Right renal cortex interstitium (tissue), 3 donors: ENCODE data around the gene ARSB. TPM values are rescaled to one million over a fixed set of nuclear protein-coding genes. Genes with fewer than 3 reads are reported as not detected.
"Not testable (repeated sequence)": the region's sequence is repeated elsewhere in the genome, so short reads cannot be mapped to it uniquely, and the experiment has no call there.

Source experiments
- DNase-seq, 3 donors: peaks; one replicate each; pipeline ENCODE4 v3.0.0-alpha.2; 2013; ENCODE audit warnings: low read depth in 3 of 3, low spot score in 2 of 3
- polyA plus RNA-seq, 3 donors: library from polyadenylated mRNA; unstranded; fragments of 120-200 nt; gene quantifications; one replicate each; pipeline ENCODE4 v1.2.1, GENCODE V29; 2013; ENCODE audit not compliant: insufficient read length in 3 of 3

Gene ARSB
- polyA plus RNA-seq, 3 donors = 18.2 to 22.1 (median 21.4) TPM

- no peak for DNase-seq
Observed at GRCh38 chr5:78958672-78959445, 26.3 kb downstream of the ARSB start.

DNA sequence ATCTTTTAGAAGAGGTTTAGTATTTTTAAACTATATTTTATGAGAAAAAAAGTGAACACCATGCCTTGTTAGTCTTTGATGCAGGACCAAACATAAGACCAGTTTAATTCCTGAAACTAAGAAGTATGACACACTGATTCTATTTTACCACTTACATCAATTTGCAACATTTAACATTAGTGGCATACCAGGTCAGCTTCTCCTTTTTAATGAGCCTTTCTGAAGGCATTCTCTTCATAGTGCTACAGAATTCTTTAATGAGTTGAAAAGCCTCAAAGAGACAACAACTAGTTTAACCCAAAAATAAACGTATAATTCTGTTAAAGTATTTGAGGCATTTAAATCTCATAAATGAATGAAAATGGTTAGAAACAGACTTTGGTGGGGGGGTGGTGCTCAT is 28.2 kb downstream of the ARSB start:
- DNase-seq = no peak

DNA sequence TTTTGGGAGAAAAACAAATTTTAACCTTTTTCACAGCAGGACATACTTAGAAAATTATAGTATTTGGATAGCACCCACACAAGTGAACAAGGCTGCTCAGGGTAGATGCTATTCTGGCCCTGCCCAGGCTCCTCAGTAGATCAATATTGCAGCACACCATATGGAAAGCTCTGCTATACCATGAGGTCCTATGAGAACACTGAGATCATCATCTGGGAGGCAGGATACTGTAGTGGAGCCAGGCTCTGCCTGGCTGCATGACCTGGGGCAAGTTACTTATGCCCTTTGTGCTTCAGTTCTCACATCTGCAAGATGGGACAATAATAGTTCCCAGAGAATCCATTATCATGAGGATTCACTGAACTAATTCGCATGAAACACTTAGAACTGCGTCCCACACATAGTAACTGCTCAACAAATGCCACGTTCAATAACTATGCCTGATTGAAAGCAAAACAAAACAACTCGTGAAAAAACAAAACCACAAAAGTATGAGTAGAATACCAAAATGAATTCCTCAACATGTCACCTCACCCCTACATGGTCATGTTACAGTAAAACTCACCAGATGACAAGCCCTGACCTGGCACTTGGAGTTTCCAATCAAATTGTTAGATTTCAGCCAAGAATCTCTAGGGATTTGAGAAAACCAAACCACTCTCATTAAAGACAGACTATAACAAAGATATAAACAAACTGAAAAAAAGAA is 31.9 kb downstream of the ARSB start:
- DNase-seq = no peak

DNA sequence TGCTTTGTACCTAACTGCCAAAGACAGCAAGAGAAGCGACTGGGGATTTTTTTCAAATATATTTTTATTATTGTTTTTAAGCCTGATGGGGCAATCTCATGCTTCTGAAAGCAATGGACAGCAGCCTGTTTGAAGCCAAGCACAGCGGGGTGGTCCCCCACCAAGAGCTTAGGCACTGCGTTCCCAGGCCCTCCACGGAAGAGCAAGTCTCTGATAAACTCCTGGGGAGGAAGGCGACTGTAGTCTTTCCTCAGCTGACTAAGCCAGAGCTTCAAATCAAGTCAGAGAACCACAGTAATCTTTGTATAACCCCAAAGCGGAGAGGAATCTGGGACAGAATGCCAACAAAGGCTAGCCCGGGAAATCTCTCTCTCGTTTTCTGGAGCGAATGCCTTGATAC is 54.4 kb downstream of the ARSB start:
- DNase-seq = no peak

DNA sequence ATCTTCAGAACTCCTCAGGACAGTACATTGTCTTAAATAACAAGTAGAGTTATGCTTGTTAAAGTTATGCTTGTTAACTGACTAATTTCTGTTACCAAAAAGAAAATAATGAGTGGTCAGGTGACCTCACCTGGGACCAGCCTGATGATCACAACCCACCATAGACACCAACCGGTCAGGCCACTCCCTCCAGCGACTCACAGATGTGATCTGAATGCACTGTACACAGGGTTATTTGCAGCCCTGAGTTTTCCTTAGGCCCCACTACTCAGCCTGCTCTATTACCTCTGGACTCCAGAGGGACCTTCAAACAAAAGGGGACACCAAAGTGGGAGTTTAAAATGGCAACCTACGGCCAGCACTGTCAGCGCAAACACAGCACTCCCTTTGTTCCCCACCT is 55.3 kb downstream of the ARSB start:
- DNase-seq = no peak

GRCh38 chr5:78927657-78928282 is 57.3 kb downstream of the ARSB start:
- DNase-seq = no peak

- DNase-seq = no peak
Observed at GRCh38 chr5:78926252-78926651, 58.9 kb downstream of the ARSB start.

DNA sequence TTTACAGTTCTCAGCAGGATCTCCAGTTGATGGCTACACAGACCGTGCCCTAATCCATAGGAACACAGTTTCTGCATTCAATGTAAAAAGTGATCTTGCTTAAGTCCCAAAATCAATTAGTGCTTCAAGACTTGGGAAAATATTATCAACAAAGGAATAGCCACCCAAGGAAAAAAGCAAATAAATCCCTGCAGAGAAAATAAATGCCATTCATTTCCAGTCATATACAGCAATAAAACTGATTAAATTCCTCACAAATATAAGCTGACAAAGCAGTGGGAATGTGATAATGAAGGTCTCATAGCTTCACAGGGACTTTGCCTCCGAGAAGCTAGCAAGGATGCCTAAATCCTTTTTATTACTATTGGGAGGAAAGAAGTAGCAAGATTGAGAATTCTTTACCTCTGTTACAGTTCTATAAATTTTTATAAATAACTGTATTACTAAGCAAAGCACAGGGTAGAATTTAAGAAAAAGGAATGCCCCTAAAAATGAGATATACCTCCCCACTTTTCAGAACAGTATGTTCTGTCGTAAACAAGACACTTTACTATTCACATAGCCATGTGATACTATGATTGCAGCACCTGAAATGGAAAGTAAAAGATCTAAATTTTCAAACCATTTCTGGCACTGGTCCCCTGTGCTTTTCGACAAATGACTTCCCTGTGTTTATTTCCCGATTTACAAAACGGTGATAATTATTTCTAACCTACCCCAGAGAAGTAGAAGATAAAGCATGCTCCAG is 59.8 kb downstream of the ARSB start:
- no peak for DNase-seq

- no peak for DNase-seq
Observed at GRCh38 chr5:78923622-78923970, 61.5 kb downstream of the ARSB start.

DNA sequence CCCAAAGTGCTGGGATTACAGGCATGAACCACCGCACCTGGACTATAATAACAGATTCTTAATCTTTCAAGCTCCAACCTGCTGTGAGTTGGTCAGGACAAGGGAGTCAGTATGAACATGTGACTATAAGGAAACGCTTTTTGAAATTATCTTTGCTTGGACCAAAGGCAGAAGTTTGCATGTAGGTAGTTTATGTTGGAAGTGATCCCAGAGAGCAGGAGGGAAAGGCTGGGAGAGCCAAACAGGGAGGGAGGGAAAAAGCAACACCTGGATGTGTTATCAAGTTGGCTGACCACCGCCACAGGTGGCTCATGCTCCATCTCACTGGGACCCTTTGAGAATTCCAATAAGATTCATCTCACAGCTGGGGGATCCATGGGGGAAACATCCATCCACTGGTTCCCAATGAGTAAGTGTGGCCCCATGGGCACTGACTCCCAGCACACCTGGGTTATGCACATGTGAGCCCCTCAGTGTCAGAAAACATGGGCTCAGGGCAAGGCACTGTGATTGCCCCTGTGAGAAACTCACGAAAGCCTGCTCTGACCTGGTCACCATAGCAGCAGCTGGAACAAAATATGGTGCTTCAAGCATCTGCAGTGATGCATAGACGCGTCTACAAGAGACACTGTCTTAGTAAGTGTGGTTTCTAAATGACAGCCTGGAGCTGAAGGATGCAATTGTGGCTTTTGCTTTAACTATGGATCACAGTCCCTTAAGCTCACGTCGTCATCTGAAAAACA is 62.1 kb downstream of the ARSB start:
- DNase-seq = no peak

DNA sequence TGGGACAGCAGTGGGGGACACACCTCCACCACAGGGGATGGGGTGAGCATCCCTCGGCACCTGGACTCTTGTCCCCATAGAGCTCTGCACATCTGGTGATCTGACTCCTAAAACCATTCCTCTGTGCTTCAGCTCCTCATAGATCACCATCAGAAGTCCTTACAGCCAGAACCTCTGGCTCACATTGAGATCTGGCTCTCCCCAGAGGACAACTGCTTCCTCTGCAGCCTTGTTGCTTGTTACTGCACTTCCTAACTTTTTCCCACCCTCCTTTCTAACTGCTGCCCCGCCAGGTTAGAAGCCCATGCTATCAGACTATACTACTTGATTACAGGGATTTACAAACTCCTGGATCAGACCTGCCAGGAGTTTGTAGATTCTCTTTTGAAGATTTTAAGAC is 64.5 kb downstream of the ARSB start:
- DNase-seq = no peak

DNA sequence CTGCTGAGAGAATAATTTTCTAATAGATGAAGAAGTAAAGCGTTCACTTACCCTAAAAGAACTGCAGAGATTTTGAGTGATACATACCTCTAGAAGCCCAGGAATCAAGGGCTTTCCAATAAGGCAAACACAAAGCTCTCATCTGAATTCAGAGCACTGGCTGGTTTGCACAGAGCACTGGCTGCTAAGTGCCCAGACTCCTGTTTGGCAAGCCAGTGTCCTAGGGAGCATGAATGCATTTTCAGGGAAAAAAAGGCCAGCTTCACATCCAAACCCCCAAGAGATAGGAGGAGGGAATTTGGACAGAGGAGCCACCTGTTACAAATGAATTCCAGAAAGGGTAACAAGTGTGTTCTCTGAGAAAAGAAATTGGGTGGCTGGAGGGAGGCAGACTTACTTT is 65.3 kb downstream of the ARSB start:
- DNase-seq = no peak

DNA sequence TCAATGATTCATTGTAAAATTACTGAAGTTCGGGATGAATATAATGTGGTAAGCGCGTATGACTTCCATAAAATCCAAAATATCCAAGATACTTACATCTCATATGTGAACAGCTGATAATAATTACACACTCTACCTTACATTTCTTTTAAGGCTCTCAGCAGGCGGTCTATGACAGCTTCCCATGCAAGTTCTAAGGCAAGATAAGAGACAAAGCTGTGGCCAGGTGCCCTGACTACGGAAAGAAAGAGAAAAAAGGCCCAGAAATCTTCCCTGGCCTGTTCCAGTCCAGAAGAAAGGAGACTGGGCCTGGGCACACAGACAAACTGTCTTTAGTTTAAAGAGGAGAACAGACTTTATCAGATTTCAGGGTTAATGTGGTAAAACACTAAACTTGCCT is 69.1 kb downstream of the ARSB start:
- DNase-seq = no peak

GRCh38 chr5:78915170-78915569 is 69.9 kb downstream of the ARSB start:
- DNase-seq = no peak

GRCh38 chr5:78912811-78913210 is 72.3 kb downstream of the ARSB start:
- no peak for DNase-seq

- DNase-seq = no peak
Observed at GRCh38 chr5:78912085-78912771, 72.9 kb downstream of the ARSB start.

GRCh38 chr5:78909224-78909983 is 75.7 kb downstream of the ARSB start:
- DNase-seq = not testable (repeated sequence)

DNA sequence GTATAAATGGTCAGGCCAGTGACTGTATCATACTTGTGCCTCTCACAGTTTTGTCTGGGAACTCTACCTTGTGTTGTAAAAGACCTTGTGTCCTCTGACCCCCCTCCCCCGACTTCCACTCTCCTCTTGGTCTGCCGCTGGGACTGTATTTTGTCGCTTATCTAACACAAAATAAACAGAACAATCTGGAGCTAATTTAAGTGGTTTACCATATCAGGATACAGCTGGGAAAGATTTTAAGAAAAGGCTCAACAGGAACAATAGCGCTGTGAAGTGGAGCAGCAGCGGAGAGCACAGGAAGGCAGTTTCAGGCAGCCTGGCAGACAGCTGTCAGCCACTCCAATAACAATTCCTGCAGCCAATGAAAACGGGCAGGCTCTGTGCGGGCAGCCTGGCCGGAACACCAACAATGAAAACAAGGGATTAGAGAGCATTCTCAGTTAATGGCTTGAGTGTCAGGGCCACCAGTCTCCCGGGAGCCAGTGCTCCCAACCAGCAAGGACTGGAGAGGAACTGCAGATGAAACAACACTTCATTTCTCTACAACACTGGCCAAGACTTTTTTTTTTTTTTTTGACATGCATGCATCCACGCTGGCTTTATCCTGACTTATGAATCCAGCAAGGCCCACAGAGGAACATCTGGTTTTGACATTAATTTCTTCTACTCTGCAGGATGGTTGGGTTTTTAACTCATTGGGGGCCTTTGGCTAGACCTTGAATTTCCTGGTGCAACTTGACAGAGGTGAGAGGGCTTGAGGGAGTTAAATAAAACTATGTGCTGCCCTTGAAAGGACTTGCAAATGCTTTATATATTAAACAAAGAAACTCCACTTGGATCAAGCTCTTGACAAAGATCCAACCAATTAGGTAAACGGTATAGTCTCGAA is 76.7 kb downstream of the ARSB start:
- DNase-seq = peak; percentile 45 to 54 (median 47)
